HG02588 (cell line): ENCODE measurements around the gene CLDN18.

Source experiments
- ATAC-seq: cut with Tn5 transposase; IDR thresholded peaks from one replicate; pipeline ENCODE4 v1.9.1; 2021; ENCODE audit warnings: mild to moderate bottlenecking, moderate library complexity; ENCODE audit not compliant: unreplicated experiment

Gene CLDN18

DNA sequence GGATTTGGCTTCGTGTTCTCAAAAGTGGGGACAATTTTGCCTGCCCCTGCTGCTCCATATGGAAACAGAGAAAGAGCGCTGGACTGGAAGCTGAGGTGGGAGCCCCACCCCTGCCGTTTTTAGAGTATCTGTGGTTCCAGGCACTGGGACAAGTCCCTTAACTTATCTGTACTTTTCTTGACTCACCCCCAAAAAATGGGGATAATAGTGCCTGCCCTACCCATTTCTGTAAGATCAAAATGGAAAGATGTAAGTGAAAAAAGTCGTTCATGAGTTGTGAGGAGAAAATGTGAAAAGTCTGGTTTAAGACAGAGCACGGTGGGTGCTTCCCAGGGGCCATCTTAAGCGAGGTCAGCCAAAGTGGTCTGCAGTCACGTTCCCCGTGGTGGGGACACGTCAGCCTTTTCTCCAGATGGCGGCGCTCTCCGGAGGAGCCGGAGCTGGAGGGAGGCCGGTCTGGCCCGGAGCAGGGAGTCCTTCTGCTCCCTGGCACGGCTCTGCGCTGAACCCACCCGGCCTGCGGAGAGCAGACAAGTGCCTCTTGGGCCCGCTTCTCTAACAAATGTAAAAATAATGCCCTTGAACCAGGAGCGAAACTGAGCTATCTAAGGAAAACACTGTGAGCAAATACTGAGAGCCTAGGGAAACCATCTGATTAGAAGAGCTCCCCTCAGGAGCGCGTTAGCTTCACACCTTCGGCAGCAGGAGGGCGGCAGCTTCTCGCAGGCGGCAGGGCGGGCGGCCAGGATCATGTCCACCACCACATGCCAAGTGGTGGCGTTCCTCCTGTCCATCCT, at the start of gene CLDN18:
TSS of gene CLDN18 (plus strand) at position 690 of the 797 bp plus-strand sequence. CDS start at position 751, 61 bp downstream.
- ATAC-seq, result no peak

DNA sequence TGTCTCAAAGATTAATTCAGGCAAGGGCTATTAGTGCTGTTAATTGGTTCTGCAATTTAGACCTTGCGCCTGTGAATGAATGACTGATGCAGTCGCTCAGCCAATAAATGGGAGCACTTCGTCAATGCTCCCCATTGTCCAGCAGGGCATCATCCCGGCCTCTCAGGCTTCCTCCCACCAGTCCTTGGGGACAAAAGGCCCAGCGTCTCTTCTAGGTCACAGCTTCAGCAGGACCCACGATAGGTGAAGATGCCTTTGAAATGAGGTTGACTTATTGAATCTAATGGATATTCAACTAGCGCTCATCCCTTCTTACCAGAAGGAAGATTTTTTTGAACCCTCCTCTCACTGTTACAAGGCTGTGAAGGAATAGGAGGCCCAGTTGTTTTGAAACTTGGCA, 47.7 kb upstream of the CLDN18 start:
- ATAC-seq, result no peak

DNA sequence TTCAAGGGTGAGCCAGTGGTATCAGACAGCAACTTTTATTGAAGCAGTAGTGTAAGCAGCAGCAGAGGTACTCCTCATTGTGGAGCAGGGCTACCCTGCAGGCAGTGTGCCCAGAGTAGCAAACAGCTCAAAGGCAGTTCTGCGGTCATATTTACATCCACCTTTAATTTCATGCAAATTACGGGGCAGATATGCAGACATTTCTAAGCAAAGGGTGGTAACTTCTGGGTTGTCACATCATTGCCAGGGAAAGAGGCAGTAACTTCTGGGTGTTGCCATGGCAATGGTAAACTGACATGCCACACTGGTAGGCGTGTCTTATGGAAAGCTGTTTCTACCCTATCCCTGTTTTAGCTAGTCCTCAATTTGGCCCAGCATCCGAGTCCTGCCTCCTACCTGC, 46.5 kb upstream of the CLDN18 start:
- ATAC-seq, result no peak

DNA sequence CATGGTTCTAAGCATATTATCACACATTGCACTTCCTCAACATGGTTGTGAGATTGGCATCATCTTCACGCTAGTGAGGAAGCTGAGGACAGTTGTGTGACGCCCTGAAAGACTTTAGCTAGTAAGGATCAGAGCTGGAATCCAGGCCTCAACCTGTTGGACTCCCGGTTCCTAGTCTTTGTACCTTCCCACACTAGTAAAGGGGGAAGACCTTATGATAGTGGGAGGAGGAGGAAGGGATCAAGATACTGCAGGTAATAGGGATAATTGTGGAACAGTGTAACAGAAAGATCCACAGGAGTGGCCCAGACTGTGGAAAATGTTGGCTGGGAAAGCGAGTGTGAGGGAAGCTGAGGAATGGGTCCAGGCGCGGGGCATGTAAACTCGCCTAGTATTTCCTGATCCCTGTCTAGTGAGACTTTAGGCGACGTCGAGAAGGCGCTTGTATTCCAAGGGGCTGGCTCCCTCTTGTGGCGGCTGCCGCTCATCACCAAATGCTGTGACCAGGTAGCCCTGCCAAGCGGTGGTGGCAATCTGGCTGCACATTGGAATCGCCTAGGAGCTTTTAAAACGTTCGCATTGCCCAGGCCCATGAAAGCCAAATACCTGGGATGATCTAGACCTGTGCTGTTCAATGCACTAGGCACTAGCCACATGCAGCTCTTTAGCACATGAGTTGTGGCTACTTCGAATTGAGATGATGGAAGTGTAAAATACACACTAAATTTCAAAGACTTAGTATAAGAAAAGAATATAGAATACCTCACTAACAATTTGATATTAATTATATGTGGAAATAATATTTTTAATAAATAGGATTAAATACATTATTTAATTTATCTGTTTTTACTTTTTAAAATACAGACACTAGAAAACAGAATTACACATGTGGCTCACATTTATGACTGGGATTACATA, 38.8 kb upstream of the CLDN18 start:
- ATAC-seq, result peak; percentile 98

DNA sequence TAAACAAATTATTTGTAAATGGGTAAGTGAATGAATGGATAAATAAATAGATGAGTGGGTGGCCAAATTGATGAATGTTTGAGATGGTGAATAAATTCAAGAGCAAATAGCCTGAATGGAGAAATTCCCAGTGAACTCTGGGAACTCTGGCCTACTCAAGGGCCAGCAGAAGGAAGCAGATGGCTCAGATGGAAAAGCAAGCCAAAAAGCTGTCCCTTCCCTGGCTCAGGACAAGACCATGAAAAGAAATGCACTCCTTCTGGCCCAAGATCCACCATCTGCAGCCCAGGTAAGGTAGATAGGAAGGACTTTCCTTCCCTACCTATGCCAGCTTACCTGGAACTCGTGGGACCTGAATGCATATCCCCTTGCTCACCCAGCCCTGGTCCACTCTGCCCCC, 37.6 kb upstream of the CLDN18 start:
- ATAC-seq, result no peak

DNA sequence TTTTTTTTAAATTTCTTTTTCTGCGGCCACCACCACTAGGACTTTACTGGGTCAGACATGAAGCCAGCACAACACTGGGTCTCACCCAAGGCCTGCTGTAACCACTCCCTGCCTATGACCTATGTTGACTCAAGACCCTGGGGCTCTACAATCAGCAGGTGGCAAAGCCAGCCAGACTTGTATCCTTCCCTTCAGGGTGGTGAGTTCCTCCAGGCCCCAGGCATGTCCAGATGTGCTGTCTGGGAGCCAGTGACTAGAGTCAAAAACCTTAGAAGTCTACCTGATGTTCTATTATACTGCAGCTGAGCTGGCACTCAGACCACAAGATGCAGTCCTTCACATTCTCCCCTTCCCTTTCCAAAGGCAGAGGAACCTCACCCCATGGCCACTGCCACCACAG, 31.6 kb upstream of the CLDN18 start:
- no peak for ATAC-seq

DNA sequence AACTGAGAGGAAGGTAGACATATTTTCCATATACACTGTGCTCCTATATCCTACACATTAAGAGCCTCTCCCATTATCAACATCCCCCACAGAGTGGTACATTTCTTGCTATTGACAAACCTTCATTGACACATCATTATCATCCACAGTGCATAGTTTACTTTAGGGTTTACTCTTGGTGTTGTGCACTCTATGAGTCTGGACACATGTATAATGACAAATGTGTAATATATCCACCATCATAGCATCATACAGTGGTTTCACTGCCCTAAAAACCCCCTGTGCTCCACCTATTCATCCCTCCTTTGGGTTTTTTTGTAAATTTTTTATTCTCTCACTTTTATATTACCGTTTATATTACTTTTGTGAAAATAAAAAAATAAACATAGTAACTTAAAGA, 22.2 kb upstream of the CLDN18 start:
- ATAC-seq, result no peak

DNA sequence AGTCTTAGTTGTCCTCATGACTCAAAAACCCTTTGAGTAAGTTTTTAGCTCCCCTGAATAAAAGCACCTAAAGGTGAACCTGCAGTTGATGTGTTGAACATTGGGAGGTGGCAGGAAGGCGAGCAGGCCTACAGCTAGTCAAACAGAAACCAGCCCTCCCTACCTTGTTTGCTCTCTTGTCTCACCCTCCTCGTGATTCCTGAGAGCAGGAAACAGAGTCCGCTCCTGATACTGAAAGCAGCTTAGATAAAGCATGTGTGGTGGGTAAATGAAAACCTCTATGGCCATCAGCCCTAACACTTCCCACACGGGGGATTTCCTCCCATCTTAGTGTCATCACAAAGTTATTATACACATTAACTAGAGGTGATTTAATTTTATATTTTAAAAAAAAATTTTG, 21.8 kb upstream of the CLDN18 start:
- ATAC-seq, result peak; percentile 77

DNA sequence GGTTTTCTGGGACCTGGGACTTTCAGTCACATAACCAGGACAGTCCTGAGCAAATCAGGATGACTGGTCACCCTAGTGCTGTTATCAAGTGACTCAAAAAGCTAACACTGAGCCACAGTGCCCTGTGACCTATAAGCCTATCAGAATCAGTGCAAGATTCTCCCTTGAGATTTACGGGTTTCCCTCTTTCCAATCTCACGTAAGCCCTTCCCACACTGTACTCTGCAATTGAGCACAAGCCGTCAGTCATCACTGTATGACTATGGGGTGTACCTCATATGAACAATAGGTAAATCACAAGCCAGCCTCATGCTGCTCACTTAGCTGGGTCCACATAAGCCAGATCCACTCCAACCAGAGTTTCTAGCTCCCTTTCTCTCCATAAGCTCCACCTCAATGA, 21.0 kb upstream of the CLDN18 start:
- peak; percentile 72 for ATAC-seq

DNA sequence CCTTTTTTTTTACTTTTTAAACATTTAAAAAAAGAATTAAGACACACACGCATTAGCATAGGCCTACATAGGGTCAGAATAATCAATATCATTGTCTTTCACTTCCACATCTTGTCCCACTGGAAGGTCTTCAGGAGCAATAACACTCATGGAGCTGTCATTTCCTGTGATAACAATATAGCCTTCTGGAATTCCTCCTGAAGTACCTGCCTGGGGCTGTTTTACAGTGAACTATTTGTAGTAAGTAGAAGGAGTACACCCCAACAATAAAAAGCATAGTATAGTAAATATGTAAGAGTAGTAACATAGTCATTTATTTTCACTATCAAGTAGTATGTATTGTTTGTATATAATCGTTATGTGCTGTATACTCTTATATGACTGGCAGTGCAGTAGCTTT, 19.5 kb upstream of the CLDN18 start:
- ATAC-seq, result no peak

DNA sequence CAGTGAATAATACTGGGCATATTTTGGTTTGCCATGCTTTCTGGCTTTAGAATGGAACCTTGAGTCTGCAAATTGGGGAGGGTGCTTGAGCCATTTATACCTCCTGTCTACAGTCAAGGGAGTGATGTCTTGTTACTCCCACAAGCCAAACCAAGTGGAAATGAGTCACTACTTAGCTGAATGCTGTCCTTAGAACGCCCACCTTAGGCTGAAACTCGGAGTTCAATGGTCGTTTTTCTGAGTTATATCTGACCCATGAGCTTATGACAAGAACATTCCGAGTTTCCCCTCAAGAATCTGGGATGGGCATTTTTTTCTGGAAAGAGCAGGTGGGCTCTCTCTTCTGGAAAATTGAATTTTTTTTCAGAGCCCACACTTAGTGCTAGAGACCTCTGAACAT, 17.4 kb upstream of the CLDN18 start:
- ATAC-seq, result no peak

DNA sequence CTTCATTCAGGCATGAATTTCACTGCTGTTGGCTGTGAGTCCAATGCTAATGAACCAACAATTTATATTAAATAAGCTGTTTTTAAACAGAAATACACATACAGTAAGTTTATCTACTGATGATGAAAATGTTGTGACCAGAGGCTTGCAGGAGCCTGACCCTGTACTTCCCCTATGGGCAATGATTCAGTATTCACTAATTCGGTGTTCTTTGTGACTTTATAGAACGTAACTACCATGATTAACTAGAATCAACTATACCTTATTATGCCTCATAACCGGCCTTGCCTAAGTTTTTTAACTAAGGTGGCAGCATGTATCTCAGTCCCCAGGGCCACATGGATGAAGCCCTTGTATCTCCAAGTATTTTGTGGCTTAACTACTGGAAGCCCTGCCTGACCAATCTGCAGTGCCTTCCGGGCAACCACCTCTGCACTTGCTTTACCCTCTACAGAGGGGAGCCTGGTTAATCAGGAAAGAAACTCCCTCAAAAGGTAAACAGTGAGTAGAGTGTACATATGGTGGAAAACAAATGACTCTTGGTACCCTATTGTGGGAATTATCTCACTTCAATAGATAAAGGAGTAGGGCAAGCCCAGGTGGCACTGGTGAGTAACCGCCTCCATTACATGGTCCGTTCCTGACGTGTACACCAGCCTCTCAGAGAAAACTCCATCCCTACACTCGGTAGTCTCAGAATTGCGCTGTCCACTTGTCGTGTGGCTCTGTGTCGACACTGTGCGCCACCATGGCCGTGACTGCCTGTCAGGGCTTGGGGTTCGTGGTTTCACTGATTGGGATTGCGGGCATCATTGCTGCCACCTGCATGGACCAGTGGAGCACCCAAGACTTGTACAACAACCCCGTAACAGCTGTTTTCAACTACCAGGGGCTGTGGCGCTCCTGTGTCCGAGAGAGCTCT, 11.6 kb upstream of the CLDN18 start:
- no peak for ATAC-seq

DNA sequence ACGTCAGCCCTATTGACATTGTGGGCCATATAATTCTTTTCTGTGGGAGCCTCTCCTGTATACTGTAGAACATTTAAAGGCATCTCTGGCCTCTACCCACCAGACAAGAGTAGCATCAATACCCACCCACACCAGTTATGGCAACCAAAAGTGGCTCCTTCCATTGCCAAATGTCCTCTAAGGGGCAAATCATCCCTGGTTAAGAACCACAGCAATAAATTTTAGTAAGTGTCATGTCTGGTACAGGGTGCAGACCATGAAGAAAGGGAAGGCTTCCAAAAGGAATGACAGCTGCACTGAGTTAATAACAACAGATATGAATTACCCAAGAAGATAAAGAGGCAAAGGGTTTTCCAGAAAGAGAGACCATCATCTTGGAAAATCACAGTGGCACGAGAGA, 6.9 kb upstream of the CLDN18 start:
- no peak for ATAC-seq

DNA sequence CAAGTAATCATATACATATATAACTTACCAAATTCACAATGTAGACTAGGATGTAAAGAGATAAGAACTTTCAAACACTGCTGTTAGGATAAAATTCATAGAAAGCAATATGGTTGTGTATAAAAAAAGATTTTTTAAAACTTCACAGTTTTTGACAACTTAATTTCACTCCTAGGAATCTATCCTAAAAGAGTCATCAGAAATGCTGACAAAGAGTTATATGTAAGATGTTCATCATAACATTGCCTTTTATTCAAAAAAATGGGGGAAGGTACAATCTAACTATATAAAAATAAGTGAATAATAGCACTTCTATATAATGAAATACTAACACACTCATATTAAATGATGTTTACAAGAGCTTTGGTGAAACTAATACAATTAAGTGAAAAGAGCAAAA, 4.3 kb upstream of the CLDN18 start:
- no peak for ATAC-seq

DNA sequence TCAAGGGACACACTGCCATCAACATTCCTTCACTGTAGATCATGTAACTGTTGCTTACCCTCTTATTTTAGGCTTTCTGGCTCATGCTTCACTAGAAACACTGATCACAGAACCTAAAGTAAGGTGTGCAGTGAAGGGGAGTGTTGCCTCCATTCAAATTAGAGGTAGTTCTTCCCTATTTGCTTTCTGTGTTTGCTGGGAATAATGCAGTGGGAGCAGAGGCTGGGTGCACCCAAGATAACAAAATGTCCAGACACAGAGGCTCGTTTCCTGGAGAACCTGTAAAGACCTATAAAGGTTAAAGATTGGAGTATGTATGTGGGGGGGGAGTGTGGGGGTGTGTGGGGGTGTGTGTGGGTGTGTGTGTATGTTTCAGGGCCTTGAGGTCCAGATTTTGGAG, 2.1 kb upstream of the CLDN18 start:
- ATAC-seq, result no peak

DNA sequence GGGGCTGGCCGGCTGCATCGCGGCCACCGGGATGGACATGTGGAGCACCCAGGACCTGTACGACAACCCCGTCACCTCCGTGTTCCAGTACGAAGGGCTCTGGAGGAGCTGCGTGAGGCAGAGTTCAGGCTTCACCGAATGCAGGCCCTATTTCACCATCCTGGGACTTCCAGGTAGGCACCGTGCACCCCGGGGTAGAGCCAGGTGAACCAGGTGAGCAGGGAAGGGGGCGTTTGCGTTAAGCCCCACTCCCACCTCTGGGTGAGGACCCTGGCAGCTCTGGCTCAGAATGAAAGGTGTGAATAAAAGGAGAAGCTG, 267 bp downstream of the CLDN18 start:
- ATAC-seq, result no peak

DNA sequence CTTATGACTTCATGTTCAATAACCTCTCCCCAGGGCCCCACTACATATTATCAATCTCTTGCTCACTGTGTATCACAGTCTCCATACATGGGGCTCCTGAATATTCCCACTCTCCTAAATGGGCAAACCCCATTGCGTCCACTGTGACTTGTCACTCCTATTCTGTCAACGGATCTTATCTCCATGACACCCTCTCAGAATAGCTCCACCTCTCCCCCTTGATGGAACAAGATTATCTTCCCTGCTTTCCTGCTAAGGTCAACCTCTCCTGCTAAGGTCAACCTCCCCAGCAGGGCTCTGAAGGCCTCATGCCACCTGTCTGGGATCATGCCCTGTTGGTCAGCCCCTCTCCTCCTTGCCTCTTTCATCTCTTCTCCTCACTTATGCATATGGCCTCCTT, 1.8 kb downstream of the CLDN18 start:
- no peak for ATAC-seq

DNA sequence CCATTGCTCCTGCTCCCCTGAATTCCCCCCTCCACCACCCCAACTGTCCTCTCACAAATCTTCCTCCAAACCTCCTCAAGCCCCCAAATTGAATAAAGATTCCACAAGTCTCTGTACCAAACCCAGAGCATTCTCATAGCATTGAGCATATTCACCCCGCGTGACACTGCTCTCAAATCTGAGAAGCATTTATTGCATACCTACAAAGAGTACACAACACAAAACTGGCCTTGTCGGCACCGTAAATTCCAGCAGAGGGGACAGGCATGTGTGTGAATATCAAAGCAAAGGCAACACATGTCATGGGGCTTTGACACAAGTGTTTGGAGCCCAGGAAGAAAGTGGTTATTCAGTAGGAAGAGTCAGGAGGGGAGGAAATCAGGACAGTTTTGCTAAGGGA, 2.6 kb downstream of the CLDN18 start:
- no peak for ATAC-seq

DNA sequence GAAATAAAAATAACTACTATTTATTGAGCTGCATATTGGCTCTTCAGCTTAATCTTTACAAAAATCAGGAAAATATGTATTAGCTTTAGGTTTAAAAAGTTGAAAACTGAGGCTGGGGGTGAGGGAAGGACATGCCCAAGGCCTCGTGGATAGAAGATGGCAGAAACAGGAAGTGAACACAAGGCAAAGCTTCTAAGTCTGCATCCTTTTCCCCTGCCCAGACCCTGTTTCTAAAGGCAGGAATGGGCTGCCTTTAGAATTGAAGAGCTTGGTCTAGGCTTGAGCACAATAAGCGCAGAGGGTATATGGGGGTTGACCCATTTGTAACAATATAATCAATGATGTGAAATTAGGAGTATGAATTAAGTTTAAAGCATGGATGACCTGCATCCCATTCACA, 6.1 kb downstream of the CLDN18 start:
- no peak for ATAC-seq

DNA sequence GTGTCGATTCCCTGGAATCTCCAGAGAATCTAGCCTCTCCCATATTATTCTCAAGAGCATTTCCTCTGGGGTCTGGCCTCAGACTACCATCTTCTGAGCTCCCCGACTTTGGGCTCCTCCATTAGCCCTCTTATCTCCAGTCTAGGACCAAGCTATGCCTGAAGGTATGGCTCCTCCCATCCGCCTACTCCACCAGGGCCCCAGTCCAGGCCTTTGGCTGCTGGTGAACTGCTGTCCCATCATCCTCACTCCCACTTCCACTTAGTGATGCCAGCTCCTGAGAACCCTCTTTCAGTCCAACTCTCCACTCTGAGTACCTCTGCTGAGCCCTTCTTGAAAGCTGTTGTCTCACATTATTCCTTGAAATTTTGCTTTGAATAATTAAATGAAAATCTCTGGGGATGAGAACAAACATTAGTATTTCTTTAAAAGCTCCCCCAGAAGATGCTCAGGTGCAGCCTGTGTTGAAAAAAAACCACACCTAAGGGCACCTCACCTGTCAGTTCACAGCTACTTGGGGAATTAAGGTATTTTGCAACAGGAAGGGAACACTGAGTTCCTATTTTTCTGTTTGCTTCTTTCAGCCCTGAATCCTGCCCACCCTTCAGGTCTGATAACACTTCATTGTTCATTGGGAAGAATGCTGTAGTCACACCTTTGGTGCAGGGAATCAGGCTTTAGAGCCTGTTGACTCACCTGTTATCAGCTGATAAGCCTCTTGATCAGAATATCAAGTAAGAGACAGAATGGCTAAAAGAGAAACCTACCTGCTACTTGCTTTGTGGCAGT, 9.5 kb downstream of the CLDN18 start:
- ATAC-seq, result no peak
